CD14-positive monocyte (primary cell): Measurements from ENCODE around the gene WDR4. TPM values are rescaled to one million over a fixed set of nuclear protein-coding genes. Genes with fewer than 3 reads are reported as not detected.
A peak's percentile ranks its signal among the peaks of the same experiment; 100 is the strongest.

Experiments used
- DNase-seq, 3 donors: peaks; one replicate each; pipeline ENCODE4 v3.0.0-alpha.2; 2011 to 2022
- H2AFZ ChIP-seq: 2 replicates; pipeline ENCODE4 v1.6.0; 2012; ENCODE audit warnings: mild to moderate bottlenecking, low read depth, low read length, inconsistent platforms; ENCODE audit not compliant: insufficient read depth, poor library complexity, severe bottlenecking
- H3K27ac ChIP-seq, 2 donors: 1 replicate in 1 of 2; 2 replicates in 1 of 2; pipeline ENCODE4 v1.5.1; 2012 to 2013; ENCODE audit warnings: low read length in 2 of 2, control low read depth in 1 of 2, inconsistent platforms in 1 of 2, low read depth in 1 of 2, mild to moderate bottlenecking in 1 of 2
- H3K27me3 ChIP-seq, 2 donors: one replicate each; pipeline versions ENCODE4 v1.6.0 to v1.6.1; 2011 to 2013; ENCODE audit warnings: low read length in 2 of 2; ENCODE audit not compliant: control insufficient read depth in 2 of 2, insufficient read depth in 2 of 2
- H3K36me3 ChIP-seq, 2 donors: replicated peaks in 1 of 2; 1 replicate in 1 of 2; 2 replicates in 1 of 2; pipeline versions ENCODE4 v1.5.1 to v1.6.1; 2012 to 2013; ENCODE audit warnings: low read length in 2 of 2, control low read depth in 1 of 2, inconsistent platforms in 1 of 2, mild to moderate bottlenecking in 1 of 2; ENCODE audit not compliant: insufficient read depth in 2 of 2, control insufficient read depth in 1 of 2
- H3K4me1 ChIP-seq, 2 donors: 1 replicate in 1 of 2; 2 replicates in 1 of 2; pipeline versions ENCODE4 v1.5.1 to v1.6.1; 2012 to 2013; ENCODE audit warnings: low read length in 2 of 2, control low read depth in 1 of 2, inconsistent platforms in 1 of 2, mild to moderate bottlenecking in 1 of 2, moderate library complexity in 1 of 2; ENCODE audit not compliant: insufficient read depth in 2 of 2, control insufficient read depth in 1 of 2
- H3K4me2 ChIP-seq: replicated peaks from 2 replicates; pipeline ENCODE3; 2012; ENCODE audit warnings: low read length, moderate library complexity, mild to moderate bottlenecking; ENCODE audit not compliant: poor library complexity, severe bottlenecking; ENCODE audit errors: extremely low read depth
- H3K4me3 ChIP-seq, 3 experiments: fragments of 200-600 bp in 1 of 3; sonication (generic) in 1 of 3; replicated peaks in 1 of 3; 1 replicate in 2 of 3; 2 replicates in 1 of 3; pipeline ENCODE4 v1.5.1; 2011 to 2013; ENCODE audit warnings: low read length in 3 of 3, mild to moderate bottlenecking in 3 of 3, control low read depth in 2 of 3, low read depth in 2 of 3, inconsistent platforms in 1 of 3, moderate library complexity in 1 of 3
- H3K79me2 ChIP-seq: 2 replicates; pipeline ENCODE4 v1.6.0; 2012; ENCODE audit warnings: mild to moderate bottlenecking, control low read depth, inconsistent platforms, low read length, moderate library complexity; ENCODE audit not compliant: insufficient read depth
- H3K9ac ChIP-seq: 2 replicates; pipeline ENCODE4 v1.6.0; 2017; ENCODE audit warnings: low read length, mild to moderate bottlenecking; ENCODE audit not compliant: insufficient read depth, poor library complexity, severe bottlenecking
- H3K9me3 ChIP-seq, 2 donors: replicated peaks in 1 of 2; 1 replicate in 1 of 2; 2 replicates in 1 of 2; pipeline versions ENCODE4 v1.5.1 to v1.6.1; 2012 to 2013; ENCODE audit warnings: low read length in 2 of 2, control low read depth in 1 of 2; ENCODE audit not compliant: control insufficient read depth in 1 of 2, insufficient read depth in 1 of 2
- H4K20me1 ChIP-seq: 2 replicates; pipeline ENCODE4 v1.6.0; 2012; ENCODE audit warnings: mild to moderate bottlenecking, low read length, control low read depth, moderate library complexity; ENCODE audit not compliant: insufficient read depth
- H3K27ac Mint-ChIP-seq, 7 donors: one replicate each; pipeline ENCODE4 v1.8.0; 2020; ENCODE audit warnings: mild to moderate bottlenecking in 7 of 7, mixed read lengths in 7 of 7, moderate library complexity in 6 of 7, inconsistent platforms in 2 of 7
- H3K27me3 Mint-ChIP-seq, 3 donors: one replicate each; pipeline ENCODE4 v1.8.0; 2021 to 2022; ENCODE audit warnings: low read depth in 3 of 3, mild to moderate bottlenecking in 3 of 3, mixed read lengths in 3 of 3, moderate library complexity in 3 of 3, inconsistent platforms in 1 of 3
- H3K36me3 Mint-ChIP-seq, 2 donors: one replicate each; pipeline ENCODE4 v1.8.0; 2020; ENCODE audit warnings: mixed read lengths in 2 of 2, inconsistent platforms in 1 of 2, mild to moderate bottlenecking in 1 of 2
- H3K4me1 Mint-ChIP-seq: one replicate; pipeline ENCODE4 v1.8.0; 2020; ENCODE audit warnings: mild to moderate bottlenecking, mixed read lengths
- H3K4me3 Mint-ChIP-seq, 2 donors: one replicate each; pipeline ENCODE4 v1.8.0; 2020; ENCODE audit warnings: mild to moderate bottlenecking in 2 of 2, mixed read lengths in 2 of 2, moderate library complexity in 1 of 2
- H3K9me3 Mint-ChIP-seq, 7 donors: one replicate each; pipeline ENCODE4 v1.8.0; 2020 to 2022; ENCODE audit warnings: mixed read lengths in 7 of 7, mild to moderate bottlenecking in 6 of 7, moderate library complexity in 6 of 7, inconsistent platforms in 2 of 7
- WGBS: methylation state at CpG from one replicate; pipeline ENCODE4 v1.1.5; 2013; ENCODE audit warnings: missing lambda C conversion rate; ENCODE audit not compliant: insufficient coverage; 5-methylcytosine and 5-hydroxymethylcytosine counted together
- intact Hi-C, 2 donors: fragments of 100-400 bp; cut with micrococcal nuclease; formaldehyde crosslinking; loops; one replicate each; pipeline versions ENCODE4 v1.15.0 to v1.15.1; 2023
- polyA plus RNA-seq, 3 donors: library from polyadenylated mRNA; depleted of rRNA in 1 of 3; unstranded in 2 of 3; stranded (reverse) in 1 of 3; fragments of 300-500 nt in 2 of 3; fragments of >200 nt in 1 of 3; fragmentation: Illumina TruSeq in 2 of 3; gene quantifications; 1 replicate in 2 of 3; 2 replicates in 1 of 3; pipeline ENCODE4 v1.2.3, GENCODE V29; 2012 to 2021
- TF ChIP-seq, protein P1 (sequence below): fragments of 200-600 bp; IDR thresholded peaks from one replicate; pipeline ENCODE4 v1.8.0; 2022; ENCODE audit warnings: antibody characterized with exemption, mild to moderate bottlenecking

The WDR4 gene
- polyA plus RNA-seq, 3 donors = 2.9 to 7.0 (median 3.6) TPM

DNA sequence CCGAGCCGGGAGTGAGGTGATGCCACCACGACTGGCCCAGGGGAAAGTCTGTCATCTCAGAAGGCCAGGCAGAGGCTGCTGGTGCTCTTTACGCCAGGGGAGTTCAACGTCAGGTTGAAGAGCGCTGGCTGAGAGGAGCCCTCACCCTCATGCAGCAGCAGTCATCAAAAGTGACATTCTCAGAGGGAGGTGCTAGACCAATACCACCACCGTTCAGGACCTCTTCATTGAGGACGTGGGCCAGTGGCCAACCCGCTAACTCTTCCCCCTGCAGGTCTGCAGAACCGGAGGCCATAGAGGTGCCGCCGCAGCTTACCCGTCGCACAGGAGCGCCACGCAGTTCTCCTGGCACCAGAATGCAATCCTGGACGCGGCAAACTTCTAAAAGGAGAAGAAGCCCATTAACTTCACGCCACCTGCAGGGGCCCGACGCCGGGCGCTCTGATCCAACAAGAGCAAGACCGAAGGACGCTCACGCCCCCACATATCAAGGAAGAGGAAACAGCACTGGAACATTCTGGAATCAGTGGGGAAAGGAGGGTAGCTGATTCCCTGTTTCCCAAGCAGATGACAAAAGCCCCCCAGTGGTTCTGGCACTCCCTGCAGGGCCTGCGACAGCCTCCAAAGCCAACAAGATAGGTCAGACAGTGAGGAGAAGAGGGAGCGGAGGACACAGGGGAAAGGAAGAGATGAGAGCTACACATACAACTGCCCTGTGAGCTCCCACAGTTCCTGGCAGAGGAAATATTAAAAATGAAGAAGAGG lies 24.9 kb downstream of the WDR4 start:
- H3K27me3 ChIP-seq = no peaks in the 10 kb centered on the region
- TF ChIP-seq, protein P1, sequence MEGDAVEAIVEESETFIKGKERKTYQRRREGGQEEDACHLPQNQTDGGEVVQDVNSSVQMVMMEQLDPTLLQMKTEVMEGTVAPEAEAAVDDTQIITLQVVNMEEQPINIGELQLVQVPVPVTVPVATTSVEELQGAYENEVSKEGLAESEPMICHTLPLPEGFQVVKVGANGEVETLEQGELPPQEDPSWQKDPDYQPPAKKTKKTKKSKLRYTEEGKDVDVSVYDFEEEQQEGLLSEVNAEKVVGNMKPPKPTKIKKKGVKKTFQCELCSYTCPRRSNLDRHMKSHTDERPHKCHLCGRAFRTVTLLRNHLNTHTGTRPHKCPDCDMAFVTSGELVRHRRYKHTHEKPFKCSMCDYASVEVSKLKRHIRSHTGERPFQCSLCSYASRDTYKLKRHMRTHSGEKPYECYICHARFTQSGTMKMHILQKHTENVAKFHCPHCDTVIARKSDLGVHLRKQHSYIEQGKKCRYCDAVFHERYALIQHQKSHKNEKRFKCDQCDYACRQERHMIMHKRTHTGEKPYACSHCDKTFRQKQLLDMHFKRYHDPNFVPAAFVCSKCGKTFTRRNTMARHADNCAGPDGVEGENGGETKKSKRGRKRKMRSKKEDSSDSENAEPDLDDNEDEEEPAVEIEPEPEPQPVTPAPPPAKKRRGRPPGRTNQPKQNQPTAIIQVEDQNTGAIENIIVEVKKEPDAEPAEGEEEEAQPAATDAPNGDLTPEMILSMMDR = no peak
- Mint-ChIP-seq H3K4me3 (peak overlapping the region in 1 of 2 donors; percentile 34), H3K36me3 (peaks cover 83 to 100% of the 10 kb centered on the region in 2 donors), H3K9me3 (no peaks in the 10 kb centered on the region), H3K27ac (peak overlapping the region in 3 of 7 donors; percentile 47 to 73 (median 51)), H3K4me1 (no peaks in the 10 kb centered on the region), H3K27me3 (no peaks in the 10 kb centered on the region)
- WGBS = 93% methylated on average over 26 of the region's 28 CpGs
- no peak overlapping the region for H3K4me2 ChIP-seq
- no peaks in the 10 kb centered on the region for H4K20me1 ChIP-seq
- H2AFZ ChIP-seq = no peak overlapping the region
- no peak for DNase-seq
- H3K36me3 ChIP-seq = peaks cover 92 to 100% of the 10 kb centered on the region in 2 donors
- no peak overlapping the region for H3K4me3 ChIP-seq
- H3K9ac ChIP-seq = no peak overlapping the region
- no peaks in the 10 kb centered on the region for H3K9me3 ChIP-seq
- no peaks in the 10 kb centered on the region for H3K4me1 ChIP-seq
- H3K27ac ChIP-seq = no peak overlapping the region
- no peaks in the 10 kb centered on the region for H3K79me2 ChIP-seq
- intact Hi-C loops = no loop called here

DNA sequence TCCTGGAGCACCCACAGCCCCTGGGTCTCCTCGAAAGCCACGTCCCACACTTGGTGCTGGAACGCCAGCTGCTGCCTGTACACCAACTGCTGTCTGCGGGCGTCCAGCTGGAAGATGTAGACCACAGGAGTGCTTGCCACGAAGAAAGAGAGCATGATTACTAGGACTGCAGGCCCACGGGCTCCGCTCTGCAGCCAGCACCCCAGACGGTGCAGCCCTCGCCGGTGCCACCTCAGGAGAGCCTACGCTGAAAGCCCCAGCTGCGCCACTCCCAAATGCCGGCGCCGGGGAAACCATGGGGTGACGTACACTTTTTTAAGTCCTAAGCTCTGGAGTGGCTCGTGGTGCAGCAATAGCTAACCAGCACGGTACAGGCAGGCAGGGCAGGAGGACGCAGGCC lies 25.7 kb downstream of the WDR4 start:
- no peak overlapping the region for H3K27ac ChIP-seq

More for the DNA sequence above, 25.7 kb downstream of the WDR4 start:
- Mint-ChIP-seq H3K9me3 (peaks cover 0 to 4% (median 0%) of the 10 kb centered on the region in 7 donors), H3K36me3 (peaks cover 82 to 100% of the 10 kb centered on the region in 2 donors), H3K4me1 (no peaks in the 10 kb centered on the region), H3K4me3 (no peak overlapping the region), H3K27ac (no peak overlapping the region), H3K27me3 (no peaks in the 10 kb centered on the region)
- Histone ChIP-seq H3K79me2 (no peaks in the 10 kb centered on the region), H3K9me3 (no peaks in the 10 kb centered on the region), H3K9ac (no peak overlapping the region), H3K4me1 (no peaks in the 10 kb centered on the region), H2AFZ (no peak overlapping the region), H3K27me3 (no peaks in the 10 kb centered on the region), H3K36me3 (peaks cover 89 to 98% of the 10 kb centered on the region in 2 donors), H3K4me3 (no peak overlapping the region), H4K20me1 (no peaks in the 10 kb centered on the region), H3K4me2 (no peak overlapping the region)
- DNase-seq = no peak
- TF ChIP-seq, protein P1 = no peak
- 95% methylated on average over 20 of the region's 20 CpGs for WGBS
- intact Hi-C loops = no loop called here
